ENCODE data around the gene SNX25.
"Not testable (repeated sequence)": the region's sequence is repeated elsewhere in the genome, so short reads cannot be mapped to it uniquely, and the experiment has no call there.

Gene SNX25

DNA sequence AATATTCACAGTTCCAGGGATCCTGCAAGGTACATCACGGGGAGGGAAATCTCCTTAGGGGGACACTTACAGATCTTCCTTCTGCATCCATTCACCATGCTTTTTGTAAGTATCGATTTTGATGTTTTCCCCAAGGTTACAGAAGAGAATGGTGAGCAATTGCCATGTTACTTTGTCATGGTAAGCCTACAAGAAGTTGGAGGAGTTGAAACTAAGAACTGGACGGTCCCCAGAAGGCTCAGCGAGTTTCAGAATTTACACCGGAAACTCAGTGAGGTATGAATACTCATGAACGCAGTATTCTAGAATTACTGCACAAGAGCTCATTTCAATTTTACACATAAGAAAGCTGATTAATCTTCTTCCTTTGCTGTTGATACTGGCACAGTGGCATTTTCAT is 132.4 kb downstream of the SNX25 start:
- no peak for DNase-seq (ENCODE audit: low read depth in 2 of 2)

GRCh38 chr4:185343726-185344581 is 134.6 kb downstream of the SNX25 start:
- no peak for DNase-seq (ENCODE audit: low read depth in 2 of 2)

GRCh38 chr4:185344743-185345538 is 135.5 kb downstream of the SNX25 start:
- DNase-seq (ENCODE audit: low read depth in 2 of 2), result no peak

DNA sequence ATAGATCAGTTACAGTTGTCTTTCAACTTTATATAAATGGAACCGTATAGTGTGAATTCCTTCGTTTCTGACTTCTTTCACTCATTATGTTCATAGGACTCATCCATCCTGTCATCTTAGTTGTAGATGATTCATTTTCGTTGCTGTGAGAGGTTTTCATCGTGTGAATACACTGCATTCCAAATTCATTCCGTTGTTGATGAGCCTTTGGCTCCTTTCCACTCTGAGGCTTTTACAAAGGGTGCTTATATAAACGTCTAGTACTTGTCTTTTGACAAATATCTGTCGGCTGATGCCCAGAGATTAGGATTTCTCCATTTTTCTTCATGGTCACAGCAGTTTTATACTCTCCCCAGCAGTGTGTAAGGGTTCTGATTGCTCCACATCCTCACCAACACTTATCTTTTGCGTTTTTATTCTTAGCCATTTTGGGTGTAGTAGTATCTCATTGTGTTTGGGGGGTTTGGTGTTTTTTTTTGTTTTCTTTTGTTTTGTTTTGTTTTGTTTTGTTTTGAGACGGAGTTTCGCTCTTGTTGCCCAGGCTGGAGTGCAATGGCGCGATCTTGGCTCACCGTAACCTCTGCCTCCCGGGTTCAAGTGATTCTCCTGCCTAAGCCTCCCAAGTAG is 137.7 kb downstream of the SNX25 start:
- DNase-seq (ENCODE audit: low read depth in 2 of 2), result no peak

DNA sequence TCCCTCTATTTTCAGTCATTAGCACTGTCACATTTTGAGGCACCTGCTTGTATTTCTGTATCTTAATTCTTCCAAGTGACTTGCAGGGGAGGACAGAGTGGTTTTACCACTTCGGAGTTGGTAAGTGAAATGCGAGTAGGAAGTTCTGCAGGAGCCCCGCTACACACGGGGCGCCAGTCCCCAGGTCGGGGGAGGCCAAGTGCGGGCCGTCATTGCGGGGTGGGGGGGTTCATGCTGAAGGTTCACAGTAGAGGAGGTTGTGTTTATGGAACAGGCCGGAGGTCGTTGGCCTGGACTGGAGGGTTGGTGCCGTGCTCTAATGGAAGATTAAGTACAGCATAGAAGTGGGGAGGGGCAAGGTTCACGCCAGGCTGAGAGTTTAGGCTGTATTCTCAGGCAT is 142.3 kb downstream of the SNX25 start:
- no peak for DNase-seq (ENCODE audit: low read depth in 2 of 2)

- no peak for DNase-seq (ENCODE audit: low read depth in 2 of 2)
These were observed 142.8 kb downstream of the SNX25 start for GRCh38 chr4:185352202-185352601.

- no peak for DNase-seq (ENCODE audit: low read depth in 2 of 2)
These were observed 143.3 kb downstream of the SNX25 start for GRCh38 chr4:185352741-185353140.

DNA sequence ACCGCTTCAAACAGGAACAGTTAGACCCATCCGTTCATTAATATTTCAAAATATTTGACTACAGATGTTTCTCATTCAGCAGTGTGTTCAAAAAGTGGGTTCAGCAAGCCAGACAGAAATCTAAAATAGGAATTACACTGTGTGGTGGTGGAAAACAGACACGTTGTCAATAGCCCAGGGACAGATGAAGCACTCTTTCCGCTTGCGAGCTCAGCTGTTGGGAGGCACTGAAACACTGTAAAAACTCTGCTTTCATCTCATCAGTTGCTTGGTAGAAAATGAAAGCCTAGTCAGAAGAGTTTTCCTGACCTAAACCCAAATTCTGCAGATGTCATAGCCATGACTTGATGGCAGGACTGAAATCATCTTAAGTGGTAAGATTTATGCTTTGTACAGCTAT is 147.8 kb downstream of the SNX25 start:
- DNase-seq (ENCODE audit: low read depth in 2 of 2), result no peak

DNA sequence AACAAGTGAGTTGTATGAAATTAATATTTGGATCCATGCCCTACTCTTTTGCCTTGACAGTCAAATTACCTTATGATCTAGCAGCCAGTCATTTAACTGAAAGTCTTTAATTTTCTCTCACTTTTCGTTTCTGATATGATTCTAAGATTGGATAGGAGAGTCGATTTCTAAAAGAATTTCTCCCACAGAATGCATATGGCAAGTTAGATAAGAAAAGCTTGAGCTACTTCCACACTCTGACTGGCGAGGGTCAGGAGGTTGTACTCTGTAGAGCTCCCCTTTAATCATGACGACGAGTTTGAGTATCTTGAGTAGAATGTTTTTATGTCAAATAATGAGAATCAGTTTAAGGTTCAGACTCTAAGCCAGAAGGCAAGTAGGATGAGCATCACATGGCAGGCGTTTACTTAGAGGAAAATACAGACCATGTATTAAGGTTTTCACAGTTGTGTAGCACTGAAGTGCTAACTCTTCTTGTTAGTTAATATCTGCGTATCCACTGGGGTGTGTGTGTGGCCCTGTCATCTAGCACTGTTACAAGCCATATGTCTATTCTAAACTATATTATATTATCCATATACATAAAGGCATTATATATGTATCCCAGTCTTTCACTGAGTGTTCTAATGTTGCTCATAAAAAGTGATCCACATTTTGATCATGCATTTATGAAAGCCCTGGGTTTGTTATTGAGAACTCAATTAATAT is 148.5 kb downstream of the SNX25 start:
- DNase-seq (ENCODE audit: low read depth in 2 of 2), result no peak

DNA sequence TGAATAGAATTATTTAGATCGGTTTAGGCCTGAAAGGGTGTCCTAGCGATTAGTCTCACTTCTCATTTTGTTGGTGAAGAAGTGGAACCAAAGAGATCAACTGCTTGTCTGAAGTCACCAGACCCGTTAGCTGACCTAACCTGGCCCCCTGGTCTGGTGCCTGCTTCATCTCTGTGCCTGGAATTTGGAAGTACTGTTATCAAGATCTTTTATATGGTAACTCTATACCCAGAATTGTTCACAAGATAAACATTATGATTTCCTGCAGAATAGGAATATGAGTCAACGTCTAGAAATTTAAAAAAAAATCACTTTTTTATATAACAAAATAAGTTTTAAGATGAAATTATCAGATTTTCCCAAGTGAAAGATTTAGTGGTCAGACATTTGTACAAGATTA is 149.1 kb downstream of the SNX25 start:
- no peak for DNase-seq (ENCODE audit: low read depth in 2 of 2)

DNA sequence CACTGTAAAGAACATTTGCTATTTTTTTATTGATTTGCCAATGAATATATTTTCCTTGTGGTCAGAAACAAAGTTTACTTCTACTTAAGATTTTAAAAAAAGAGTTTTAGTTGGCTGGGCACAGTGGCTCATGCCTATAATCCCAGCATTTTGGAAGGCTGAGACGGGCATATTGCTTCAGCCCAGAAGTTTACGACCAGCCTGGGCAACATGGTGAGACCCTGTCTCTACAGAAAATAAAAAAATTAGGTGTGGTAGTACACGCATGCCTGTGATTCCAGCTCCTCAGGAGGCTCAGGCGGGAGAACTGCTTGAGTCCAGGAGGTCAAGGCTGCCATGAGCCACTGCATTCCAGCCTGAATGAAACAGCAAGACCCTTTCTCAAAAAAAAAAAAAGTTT is 149.6 kb downstream of the SNX25 start:
- no peak for DNase-seq (ENCODE audit: low read depth in 2 of 2)

GRCh38 chr4:185359767-185360446 is 150.5 kb downstream of the SNX25 start:
- no peak for DNase-seq (ENCODE audit: low read depth in 2 of 2)

DNA sequence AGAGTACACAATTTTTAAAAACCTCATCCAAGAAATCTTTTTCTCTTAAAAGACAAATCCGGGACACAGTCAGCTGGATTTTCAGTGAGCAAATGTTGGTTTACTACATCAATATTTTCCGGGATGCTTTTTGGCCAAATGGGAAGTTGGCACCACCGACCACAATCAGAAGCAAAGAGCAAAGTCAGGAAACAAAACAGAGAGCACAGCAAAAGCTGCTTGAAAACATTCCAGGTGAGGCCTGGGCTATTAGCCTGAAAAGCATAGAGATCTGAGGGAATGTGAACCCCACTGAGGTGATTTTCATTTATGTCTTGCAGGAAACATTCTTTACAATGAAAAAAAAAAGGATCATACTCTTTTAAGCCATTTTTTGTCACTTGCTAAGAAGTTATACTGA is 152.5 kb downstream of the SNX25 start:
- DNase-seq (ENCODE audit: low read depth in 2 of 2), result no peak

GRCh38 chr4:185362570-185362969 is 153.2 kb downstream of the SNX25 start:
- not testable (repeated sequence) for DNase-seq (ENCODE audit: low read depth in 2 of 2)

- DNase-seq (ENCODE audit: low read depth in 2 of 2), result no peak
These were observed 153.9 kb downstream of the SNX25 start for GRCh38 chr4:185363251-185363650.

DNA sequence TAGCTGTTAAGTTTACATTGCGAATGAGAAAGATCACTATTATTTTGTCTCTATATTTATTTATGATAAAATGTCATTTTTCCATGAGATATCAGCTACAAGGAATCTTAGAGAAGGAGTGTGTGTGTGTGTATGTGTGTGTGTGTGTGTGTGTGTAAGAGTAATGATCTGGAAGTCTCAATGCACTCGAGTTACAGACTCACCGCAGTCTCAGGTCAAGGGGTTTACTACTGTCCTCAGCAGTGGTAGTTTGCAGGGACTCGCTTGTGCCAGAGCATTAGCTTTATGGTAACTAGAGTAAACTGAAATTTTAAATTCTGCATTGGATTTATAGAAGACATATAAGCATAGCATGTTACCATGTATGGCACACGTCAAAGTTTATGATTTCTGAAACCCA is 155.5 kb downstream of the SNX25 start:
- no peak for DNase-seq (ENCODE audit: low read depth in 2 of 2)

DNA sequence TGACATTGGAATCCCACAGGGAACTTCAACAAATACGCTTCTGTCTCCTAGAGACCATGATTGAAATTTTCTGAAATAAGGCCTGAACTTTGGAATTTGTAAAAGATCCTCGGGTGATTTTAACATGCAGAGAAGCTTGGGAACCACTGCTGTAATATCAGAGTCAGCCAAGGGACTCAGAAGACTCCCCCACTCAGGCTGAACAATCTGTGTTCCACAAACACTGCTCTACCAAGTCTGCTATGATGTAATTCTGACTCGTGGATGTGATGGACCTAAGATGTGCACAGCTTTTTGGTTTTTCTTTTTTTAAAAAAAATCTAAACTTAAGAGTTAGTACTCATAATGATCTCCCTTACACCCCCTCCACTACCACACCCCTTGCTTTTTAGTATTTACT is 160.3 kb downstream of the SNX25 start:
- DNase-seq (ENCODE audit: low read depth in 2 of 2), result no peak

- DNase-seq (ENCODE audit: low read depth in 2 of 2), result no peak
These were observed 161.0 kb downstream of the SNX25 start for GRCh38 chr4:185370268-185370949.

- no peak for DNase-seq (ENCODE audit: low read depth in 2 of 2)
These were observed 162.3 kb downstream of the SNX25 start for GRCh38 chr4:185371702-185372101.

- no peak for DNase-seq (ENCODE audit: low read depth in 2 of 2)
These were observed 164.6 kb downstream of the SNX25 start for GRCh38 chr4:185374027-185374426.

GRCh38 chr4:185374573-185374972 is 165.2 kb downstream of the SNX25 start:
- no peak for DNase-seq (ENCODE audit: low read depth in 2 of 2)
